ENCODE data around the gene IFT80.

DNA sequence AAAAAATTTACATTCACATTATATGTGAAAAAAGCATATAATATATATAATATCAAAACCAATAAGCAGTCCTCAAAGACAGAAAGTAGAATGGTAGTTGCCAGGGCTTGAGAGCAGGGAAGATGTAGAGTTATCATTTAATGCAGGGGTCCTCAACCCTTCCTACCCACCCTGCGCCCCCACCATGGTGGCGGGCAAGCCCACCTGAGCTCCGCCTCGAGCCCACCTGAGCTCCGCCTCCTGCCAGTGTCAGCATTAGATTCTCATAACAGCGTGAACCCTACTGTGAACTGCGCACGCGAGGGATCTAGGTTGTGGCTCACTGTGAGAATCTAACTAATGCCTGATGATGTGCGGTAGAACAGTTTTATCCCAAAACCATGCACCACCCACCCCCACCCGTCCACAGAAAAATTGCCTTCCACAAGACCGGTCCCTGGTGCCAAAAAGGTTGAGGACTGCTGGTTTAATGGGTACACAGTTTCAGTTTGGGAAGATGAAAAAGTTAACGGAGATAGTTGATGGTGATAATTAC lies 47.6 kb upstream of the IFT80 start:
- TF ChIP-seq POLR2AphosphoS5 (IDR thresholded peaks at IDR 0.05; ENCODE audit: low read depth, low read length) (no peak), POLR2A (IDR thresholded peaks at IDR 0.05; ENCODE audit: low read depth, low read length) (no peak), TAF1 (IDR thresholded peaks at IDR 0.05; ENCODE audit: borderline replicate concordance, low read depth, low read length) (no peak)

Data from GM12892 (cell line).